Left renal pelvis (tissue), 4 donors: Measurements from ENCODE around the gene MKRN2. TPM values are rescaled to one million over a fixed set of nuclear protein-coding genes. Genes with fewer than 3 reads are reported as not detected.
"Not testable (repeated sequence)": the region's sequence is repeated elsewhere in the genome, so short reads cannot be mapped to it uniquely, and the experiment has no call there.

Experiments
- DNase-seq, 4 donors: peaks; one replicate each; pipeline ENCODE4 v3.0.0-alpha.2; 2013; ENCODE audit warnings: low read depth in 4 of 4, low spot score in 3 of 4
- polyA plus RNA-seq, 4 donors: library from polyadenylated mRNA; unstranded; fragments of 120-200 nt; gene quantifications; one replicate each; pipeline ENCODE4 v1.2.1, GENCODE V29; 2013; ENCODE audit not compliant: insufficient read length in 4 of 4

The MKRN2 gene
- polyA plus RNA-seq, 4 donors: 45.3 to 51.9 (median 46.8) TPM

GRCh38 chr3:12628813-12629212, 71.9 kb downstream of the MKRN2 start:
- no peak for DNase-seq

- DNase-seq: no peak
Observed at GRCh38 chr3:12629560-12629959, 72.7 kb downstream of the MKRN2 start.

GRCh38 chr3:12630292-12630691, 73.4 kb downstream of the MKRN2 start:
- no peak for DNase-seq

- not testable (repeated sequence) for DNase-seq
Observed at GRCh38 chr3:12630843-12631242, 74.0 kb downstream of the MKRN2 start.

- no peak for DNase-seq
Observed at GRCh38 chr3:12632523-12632922, 75.6 kb downstream of the MKRN2 start.

- no peak for DNase-seq
Observed at GRCh38 chr3:12633108-12633507, 76.2 kb downstream of the MKRN2 start.

Other genes with a start within 250 kb of the MKRN2 start
- 10 to 100 TPM; 18.9 to 28.0 (median 22.1) TPM for gene TSEN2, start 72.6 kb upstream of the MKRN2 start, polyA plus RNA-seq
- 1 to 10 TPM in 2 of 4 donors, under 1 TPM in 2; 0.67 to 2.4 (median 1.3) TPM for gene MKRN2OS, start 11.6 kb upstream of the MKRN2 start, polyA plus RNA-seq
- 100 to 1,000 TPM in 3 of 4 donors, 10 to 100 TPM in 1; 99.4 to 144 (median 112) TPM for gene RAF1, start 107.0 kb downstream of the MKRN2 start, polyA plus RNA-seq
- 1 to 10 TPM in 3 of 4 donors, under 1 TPM in 1; 0.38 to 3.4 (median 1.7) TPM for gene TMEM40, start 202.2 kb downstream of the MKRN2 start, polyA plus RNA-seq
- 10 to 100 TPM in 2 of 4 donors, 1 to 10 TPM in 2; 7.1 to 12.4 (median 9.2) TPM for gene CAND2, start 239.6 kb downstream of the MKRN2 start, polyA plus RNA-seq